Spleen (tissue), 11 donors: ENCODE data around the gene SLC25A11. TPM values are rescaled to one million over a fixed set of nuclear protein-coding genes. Genes with fewer than 3 reads are reported as not detected.

ENCODE experiments used
- DNase-seq: peaks from one replicate; pipeline ENCODE4 v3.0.0-alpha.2; 2020
- H3K27ac ChIP-seq, 8 donors: fragments of 200-600 bp; sonication (generic) in 7 of 8; 1 replicate in 4 of 8; 2 replicates in 4 of 8; pipeline versions ENCODE4 v1.5.0 to v1.8.0; 2016 to 2021; ENCODE audit warnings: inconsistent platforms in 4 of 8, mild to moderate bottlenecking in 4 of 8, moderate library complexity in 1 of 8
- H3K27me3 ChIP-seq, 7 donors: fragments of 200-600 bp; sonication (generic) in 6 of 7; replicated peaks in 1 of 7; 1 replicate in 4 of 7; 2 replicates in 3 of 7; pipeline versions ENCODE4 v1.5.0 to v1.8.0; 2016 to 2021; ENCODE audit warnings: inconsistent platforms in 3 of 7, mild to moderate bottlenecking in 1 of 7
- H3K36me3 ChIP-seq, 6 donors: fragments of 200-600 bp; sonication (generic) in 5 of 6; 1 replicate in 4 of 6; 2 replicates in 2 of 6; pipeline versions ENCODE4 v1.5.0 to v1.8.0; 2016 to 2021; ENCODE audit warnings: inconsistent platforms in 2 of 6
- H3K4me1 ChIP-seq, 6 donors: fragments of 200-600 bp; sonication (generic) in 5 of 6; 1 replicate in 3 of 6; 2 replicates in 3 of 6; pipeline versions ENCODE4 v1.5.0 to v1.8.0; 2016 to 2021; ENCODE audit warnings: inconsistent platforms in 3 of 6
- H3K4me3 ChIP-seq, 8 donors: fragments of 200-600 bp; sonication (generic) in 7 of 8; 1 replicate in 4 of 8; 2 replicates in 4 of 8; pipeline versions ENCODE4 v1.5.0 to v1.8.0; 2016 to 2021; ENCODE audit warnings: inconsistent platforms in 4 of 8, mild to moderate bottlenecking in 4 of 8, moderate library complexity in 2 of 8
- H3K9me3 ChIP-seq, 8 donors: fragments of 200-600 bp; sonication (generic) in 7 of 8; 1 replicate in 4 of 8; 2 replicates in 4 of 8; pipeline versions ENCODE4 v1.5.0 to v1.8.0; 2016 to 2021; ENCODE audit warnings: inconsistent platforms in 4 of 8
- CTCF ChIP-seq, 11 experiments: fragments of 200-600 bp in 7 of 11; fragments of 450-650 bp in 4 of 11; sonication (generic) in 4 of 11; IDR thresholded peaks in 8 of 11; conservative IDR thresholded peaks in 3 of 11; 1 replicate in 7 of 11; 2 replicates in 4 of 11; pipeline versions ENCODE4 v1.4.0 to v1.8.0; 2016 to 2021; ENCODE audit warnings: antibody characterized with exemption in 11 of 11, inconsistent platforms in 4 of 11, mild to moderate bottlenecking in 1 of 11
- POLR2A ChIP-seq, 3 donors: fragments of 450-650 bp; IDR thresholded peaks; one replicate each; pipeline ENCODE4 v1.5.1; 2017; ENCODE audit warnings: antibody characterized with exemption in 3 of 3, mild to moderate bottlenecking in 1 of 3
- POLR2AphosphoS5 ChIP-seq, 3 donors: sonication (generic); formaldehyde crosslinking; IDR thresholded peaks; one replicate each; pipeline ENCODE4 v1.5.1; 2017; ENCODE audit warnings: antibody characterized with exemption in 3 of 3
- WGBS, 5 donors: extraction: QIAGEN DNeasy Blood & Tissue Kit in 3 of 5; methylation state at CpG; one replicate each; pipeline versions ENCODE4 v1.1.5 to v1.1.7; 2013 to 2018; 5-methylcytosine and 5-hydroxymethylcytosine counted together
- intact Hi-C: fragments of 100-400 bp; cut with DNase I; formaldehyde crosslinking; loops from one replicate; pipeline ENCODE4 v1.15.0; 2023; ENCODE audit warnings: low total_unique reads
- polyA plus RNA-seq, 3 donors: library from polyadenylated mRNA; stranded (reverse); fragments of 200-250 nt; gene quantifications; one replicate each; pipeline ENCODE4 v1.2.1, GENCODE V29; 2013
- total RNA-seq, 7 donors: library from RNA; depleted of rRNA in 3 of 7; stranded (reverse); fragments of >200 nt in 3 of 7; fragmentation: NEBNext Ultra II Directional in 4 of 7; extraction: Animal tissue kit (Norgen Biotek cat#: 25700) in 4 of 7; gene quantifications; one replicate each; pipeline versions ENCODE4 v1.1.0 to v1.2.1, GENCODE V29; 2016 to 2021
- donor health status: healthy with polysubstance abuse.
- donor health status: DM: no; HTN: no; CAD: no; lungs with moderate emphysema.
- donor health status: DM: no; HTN: no; CAD: no.
- donor health status: Bipolar disorder and iron deficiency.
- donor health status: healthy.
- donor health status: DM: no; HTN: no; CAD: no.
- donor health status: DM: yes; HTN: yes; CAD: no.

SLC25A11 gene
- total and polyA plus RNA-seq, 10 donors = 22.1 to 61.0 (median 40.7) TPM

GRCh38 chr17:4978726-4979125 is 38.9 kb upstream of the SLC25A11 start:
- H3K27me3 ChIP-seq = no peaks in the 10 kb centered on the region
- peaks cover 0 to 100% (median 65%) of the 10 kb centered on the region in 6 donors for H3K36me3 ChIP-seq
- no peak for DNase-seq
- intact Hi-C loops = no loop called here
- TF ChIP-seq POLR2AphosphoS5 (IDR thresholded peaks at IDR 0.05) = no peak
- TF ChIP-seq POLR2A (IDR thresholded peaks at IDR 0.05) = no peak
- no peak for TF ChIP-seq CTCF (IDR thresholded peaks at IDR 0.05 in 8 of 11, conservative IDR thresholded peaks at IDR 0.05 in 3 of 11)
- peak overlapping the region in 7 of 8 donors; percentile 55 to 86 (median 67) for H3K27ac ChIP-seq
- peaks cover 15 to 78% (median 40%) of the 10 kb centered on the region in 6 donors for H3K4me1 ChIP-seq
- H3K4me3 ChIP-seq = peak overlapping the region in 1 of 8 donors; percentile 24
- H3K9me3 ChIP-seq = no peaks in the 10 kb centered on the region

DNA sequence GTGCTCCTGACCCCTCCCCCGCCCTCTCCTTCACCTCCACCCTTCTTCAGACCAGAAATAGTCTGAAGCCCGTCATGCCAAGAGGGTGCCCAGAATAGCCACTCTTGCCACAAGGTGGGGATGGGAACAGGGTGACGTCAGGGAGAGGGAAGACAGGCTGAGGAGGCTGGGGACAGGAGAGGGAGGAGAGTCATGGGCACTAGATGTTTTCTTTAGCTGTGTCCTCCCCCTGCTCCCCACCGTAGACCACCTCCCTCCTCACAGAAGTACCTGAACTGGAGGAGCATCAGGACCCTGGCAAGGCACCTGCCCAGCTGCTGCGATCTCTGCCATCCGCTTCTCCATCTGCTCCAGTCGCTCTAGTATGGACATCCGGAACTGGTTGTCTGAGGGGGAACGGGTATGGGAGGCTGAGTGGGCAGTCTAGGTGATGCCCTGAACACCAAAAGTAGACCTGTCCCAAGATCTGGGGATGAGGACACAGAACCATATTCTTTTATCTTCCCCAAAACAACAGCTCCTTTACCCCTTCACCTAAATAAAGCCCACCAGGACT is 34.3 kb upstream of the SLC25A11 start:
- no peak for DNase-seq
- peak overlapping the region in 4 of 8 donors; percentile 26 to 63 (median 52) for H3K27ac ChIP-seq
- intact Hi-C loops = no loop called here
- peaks cover 0 to 100% (median 72%) of the 10 kb centered on the region in 6 donors for H3K36me3 ChIP-seq
- no peak overlapping the region for H3K4me3 ChIP-seq
- no peak for TF ChIP-seq POLR2AphosphoS5 (IDR thresholded peaks at IDR 0.05)
- no peak for TF ChIP-seq POLR2A (IDR thresholded peaks at IDR 0.05)
- TF ChIP-seq CTCF (IDR thresholded peaks at IDR 0.05 in 8 of 11, conservative IDR thresholded peaks at IDR 0.05 in 3 of 11) = no peak
- no peaks in the 10 kb centered on the region for H3K27me3 ChIP-seq
- H3K9me3 ChIP-seq = no peaks in the 10 kb centered on the region
- H3K4me1 ChIP-seq = peaks cover 8 to 83% (median 29%) of the 10 kb centered on the region in 6 donors
- WGBS, 5 donors = 79 to 90% (median 87%) methylated on average over 9 of the region's 9 CpGs

- TF ChIP-seq CTCF (IDR thresholded peaks at IDR 0.05 in 8 of 11, conservative IDR thresholded peaks at IDR 0.05 in 3 of 11) = no peak
- TF ChIP-seq POLR2AphosphoS5 (IDR thresholded peaks at IDR 0.05) = peak in 2 of 3 donors; percentile 46 to 62
- TF ChIP-seq POLR2A (IDR thresholded peaks at IDR 0.05) = no peak
- Histone ChIP-seq H3K27ac (peak overlapping the region in 4 of 8 donors; percentile 26 to 63 (median 52)), H3K9me3 (no peaks in the 10 kb centered on the region), H3K27me3 (no peaks in the 10 kb centered on the region), H3K4me1 (peaks cover 10 to 83% (median 29%) of the 10 kb centered on the region in 6 donors), H3K4me3 (no peak overlapping the region), H3K36me3 (peaks cover 0 to 100% (median 70%) of the 10 kb centered on the region in 6 donors)
- no peak for DNase-seq
- intact Hi-C loops = no loop called here
- 82 to 89% (median 86%) methylated on average over 8 to 10 of the region's 10 CpGs for WGBS, 5 donors
These were observed 33.6 kb upstream of the SLC25A11 start for GRCh38 chr17:4973256-4974114.

- no peak for DNase-seq
- Histone ChIP-seq H3K4me1 (peaks cover 8 to 82% (median 31%) of the 10 kb centered on the region in 6 donors), H3K27me3 (no peaks in the 10 kb centered on the region), H3K27ac (peak overlapping the region in 3 of 8 donors; percentile 51 to 63 (median 54)), H3K9me3 (no peaks in the 10 kb centered on the region), H3K4me3 (peak overlapping the region in 1 of 8 donors; percentile 5), H3K36me3 (peaks cover 0 to 95% (median 62%) of the 10 kb centered on the region in 6 donors)
- WGBS, 5 donors = 86 to 97% (median 90%) methylated on average over 10 to 12 of the region's 12 CpGs
- no peak for TF ChIP-seq POLR2AphosphoS5 (IDR thresholded peaks at IDR 0.05)
- TF ChIP-seq CTCF (IDR thresholded peaks at IDR 0.05 in 8 of 11, conservative IDR thresholded peaks at IDR 0.05 in 3 of 11) = no peak
- no peak for TF ChIP-seq POLR2A (IDR thresholded peaks at IDR 0.05)
- intact Hi-C loops = no loop called here
These were observed 32.9 kb upstream of the SLC25A11 start for GRCh38 chr17:4972752-4973151.
